Measurements from ENCODE around the gene ZNF783. TPM values are rescaled to one million over a fixed set of nuclear protein-coding genes. Genes with fewer than 3 reads are reported as not detected.
A peak's percentile ranks its signal among the peaks of the same experiment; 100 is the strongest.

Gene ZNF783
- total and polyA plus RNA-seq, 2 donors (not counting 1 experiment from before 2014, with no cell fraction given) = 3.3 to 11.4 TPM

DNA sequence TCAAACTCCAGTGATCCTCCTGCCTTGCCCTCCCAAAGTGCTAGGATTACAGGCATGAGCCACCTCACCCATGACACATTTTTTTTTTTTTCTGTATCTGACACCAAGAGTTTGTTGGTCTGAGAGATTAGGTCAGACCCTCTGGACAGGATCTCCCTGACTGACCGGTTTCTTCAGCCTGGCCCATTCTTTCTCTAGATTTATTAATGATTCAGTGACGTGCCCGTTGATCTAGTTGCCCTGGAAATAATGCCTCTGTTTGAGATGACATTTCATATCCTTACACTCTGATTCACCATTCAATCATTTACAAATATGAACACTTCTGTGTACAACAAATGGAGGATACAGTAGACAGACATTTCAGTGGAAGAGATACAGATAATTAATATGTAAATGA, 23.9 kb upstream of the ZNF783 start:
- peaks cover 20% of the 10 kb centered on the region for H3K79me2 ChIP-seq (ENCODE audit: control insufficient read depth, insufficient read depth, low read length)
- H4K20me1 ChIP-seq (ENCODE audit: control insufficient read depth, extremely low read depth, insufficient read depth, low read length) = no peaks in the 10 kb centered on the region
- peaks cover 10% of the 10 kb centered on the region for H3K4me1 ChIP-seq (ENCODE audit: control insufficient read depth, extremely low read depth, insufficient read depth, low read length)
- H3K9me3 ChIP-seq (ENCODE audit: control insufficient read depth, insufficient read depth, low read depth, low read length) = no peaks in the 10 kb centered on the region
- H3K27ac ChIP-seq (ENCODE audit: insufficient read depth, low read length) = no peak overlapping the region
- H3K36me3 ChIP-seq (ENCODE audit: control insufficient read depth, insufficient read depth, low read length) = no peaks in the 10 kb centered on the region
- H3K4me2 ChIP-seq (ENCODE audit: extremely low read depth, insufficient read depth, low read length) = no peak overlapping the region
- H2AFZ ChIP-seq (ENCODE audit: low read length) = no peak overlapping the region
- H3K4me3 ChIP-seq (replicated peaks in 1 of 4; ENCODE audit: control extremely low read depth in 1 of 4, insufficient read depth in 1 of 4, low read depth in 3 of 4, low read length in 4 of 4) = no peak overlapping the region
- no peak for DNase-seq (ENCODE audit: low read depth in 2 of 2)
- no peak for TF ChIP-seq EZH2 (IDR thresholded peaks at IDR 0.05; ENCODE audit: low read length, missing control alignments)
- TF ChIP-seq, protein P1, sequence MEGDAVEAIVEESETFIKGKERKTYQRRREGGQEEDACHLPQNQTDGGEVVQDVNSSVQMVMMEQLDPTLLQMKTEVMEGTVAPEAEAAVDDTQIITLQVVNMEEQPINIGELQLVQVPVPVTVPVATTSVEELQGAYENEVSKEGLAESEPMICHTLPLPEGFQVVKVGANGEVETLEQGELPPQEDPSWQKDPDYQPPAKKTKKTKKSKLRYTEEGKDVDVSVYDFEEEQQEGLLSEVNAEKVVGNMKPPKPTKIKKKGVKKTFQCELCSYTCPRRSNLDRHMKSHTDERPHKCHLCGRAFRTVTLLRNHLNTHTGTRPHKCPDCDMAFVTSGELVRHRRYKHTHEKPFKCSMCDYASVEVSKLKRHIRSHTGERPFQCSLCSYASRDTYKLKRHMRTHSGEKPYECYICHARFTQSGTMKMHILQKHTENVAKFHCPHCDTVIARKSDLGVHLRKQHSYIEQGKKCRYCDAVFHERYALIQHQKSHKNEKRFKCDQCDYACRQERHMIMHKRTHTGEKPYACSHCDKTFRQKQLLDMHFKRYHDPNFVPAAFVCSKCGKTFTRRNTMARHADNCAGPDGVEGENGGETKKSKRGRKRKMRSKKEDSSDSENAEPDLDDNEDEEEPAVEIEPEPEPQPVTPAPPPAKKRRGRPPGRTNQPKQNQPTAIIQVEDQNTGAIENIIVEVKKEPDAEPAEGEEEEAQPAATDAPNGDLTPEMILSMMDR (conservative IDR thresholded peaks at IDR 0.05 in 1 of 2, IDR thresholded peaks at IDR 0.05 in 1 of 2; ENCODE audit: low read depth in 1 of 2, low read length in 2 of 2) = no peak
- no peaks in the 10 kb centered on the region for H3K27me3 ChIP-seq (ENCODE audit: control insufficient read depth, insufficient read depth, low read length)
- no peak overlapping the region for H3K9ac ChIP-seq (ENCODE audit: insufficient read depth, low read length)

DNA sequence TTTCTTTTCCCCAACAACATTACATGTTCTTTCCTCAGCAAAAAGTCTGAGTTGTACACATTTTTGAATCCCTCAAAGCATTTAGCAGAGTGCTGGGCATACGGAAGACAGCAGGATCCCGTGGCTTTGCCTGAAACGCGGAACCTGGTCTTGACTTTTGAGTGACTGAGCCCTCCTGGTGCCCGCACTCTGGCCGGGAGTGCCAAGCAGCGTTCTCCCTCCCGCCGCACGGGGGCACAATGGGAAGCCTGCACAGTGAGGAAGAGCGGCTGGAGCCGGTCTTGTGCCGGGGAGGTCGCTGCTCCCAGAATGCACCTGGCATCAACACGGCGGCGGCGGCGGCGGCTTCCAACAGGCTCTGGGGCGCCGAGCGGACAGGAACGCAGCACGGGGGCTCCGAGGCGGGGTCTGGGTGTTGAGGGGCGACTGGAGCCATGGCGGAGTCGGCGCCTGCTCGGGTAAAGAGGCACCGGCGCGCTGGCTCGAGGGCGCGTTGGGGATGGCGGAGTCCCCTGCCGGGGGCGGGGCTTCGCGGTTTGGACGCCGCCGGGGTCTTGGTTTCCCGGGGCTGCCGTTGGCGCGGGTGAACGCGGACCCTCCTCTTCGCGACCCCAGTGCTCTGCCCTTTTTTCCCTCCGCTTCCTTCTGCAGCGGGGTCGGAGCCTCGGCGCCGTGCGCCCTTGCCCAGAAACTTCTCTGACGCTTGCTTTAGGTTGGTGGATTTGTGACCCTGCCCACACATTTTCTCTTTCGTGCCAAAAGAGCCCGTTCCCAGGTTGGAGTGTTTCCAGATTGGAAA, 22.5 kb upstream of the ZNF783 start, which contains the start of gene ZNF212:
TSS of gene ZNF212 (plus strand) at position 307 of the 799 bp plus-strand sequence. CDS start at position 435, 128 bp downstream.
- H3K27me3 ChIP-seq (ENCODE audit: control insufficient read depth, insufficient read depth, low read length) = no peaks in the 10 kb centered on the region
- peak; percentile 83 to 84 for DNase-seq (ENCODE audit: low read depth in 2 of 2)

DNA sequence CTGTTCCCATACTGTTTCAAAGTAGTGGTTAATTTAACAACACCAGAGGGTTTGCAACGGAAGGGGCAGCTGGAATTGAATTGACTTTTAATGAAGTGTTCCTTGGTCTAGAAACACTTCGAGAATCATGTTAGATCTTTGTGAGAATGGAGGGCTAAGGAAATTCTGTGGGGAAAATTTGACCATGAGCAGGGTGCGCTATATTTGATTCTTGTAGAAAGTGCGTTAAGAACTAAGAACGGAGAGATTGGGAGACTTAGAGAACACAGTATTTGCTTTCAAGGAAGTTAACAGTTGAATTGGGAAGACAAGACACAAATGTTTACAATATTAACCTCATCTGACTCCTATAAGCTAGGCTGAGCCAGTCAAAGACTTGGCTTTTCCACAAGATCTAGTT, 21.4 kb upstream of the ZNF783 start:
- Histone ChIP-seq H3K9me3 (ENCODE audit: control insufficient read depth, insufficient read depth, low read depth, low read length) (no peaks in the 10 kb centered on the region), H3K27me3 (ENCODE audit: control insufficient read depth, insufficient read depth, low read length) (no peaks in the 10 kb centered on the region), H3K36me3 (ENCODE audit: control insufficient read depth, insufficient read depth, low read length) (no peaks in the 10 kb centered on the region), H3K79me2 (ENCODE audit: control insufficient read depth, insufficient read depth, low read length) (peaks cover 24% of the 10 kb centered on the region), H3K9ac (ENCODE audit: insufficient read depth, low read length) (no peak overlapping the region), H3K27ac (ENCODE audit: insufficient read depth, low read length) (no peak overlapping the region), H4K20me1 (ENCODE audit: control insufficient read depth, extremely low read depth, insufficient read depth, low read length) (no peaks in the 10 kb centered on the region), H3K4me3 (replicated peaks in 1 of 4; ENCODE audit: control extremely low read depth in 1 of 4, insufficient read depth in 1 of 4, low read depth in 3 of 4, low read length in 4 of 4) (peak overlapping the region; percentile 93 to 98 (median 96)), H3K4me1 (ENCODE audit: control insufficient read depth, extremely low read depth, insufficient read depth, low read length) (peaks cover 15% of the 10 kb centered on the region), H2AFZ (ENCODE audit: low read length) (no peak overlapping the region), H3K4me2 (ENCODE audit: extremely low read depth, insufficient read depth, low read length) (peak overlapping the region; percentile 93)
- no peak for DNase-seq (ENCODE audit: low read depth in 2 of 2)
- TF ChIP-seq EZH2 (IDR thresholded peaks at IDR 0.05; ENCODE audit: low read length, missing control alignments) = no peak
- TF ChIP-seq, protein P1 (conservative IDR thresholded peaks at IDR 0.05 in 1 of 2, IDR thresholded peaks at IDR 0.05 in 1 of 2; ENCODE audit: low read depth in 1 of 2, low read length in 2 of 2) = no peak

More for the DNA sequence above, 22.5 kb upstream of the ZNF783 start, which contains the start of gene ZNF212:
- no peaks in the 10 kb centered on the region for H3K36me3 ChIP-seq (ENCODE audit: control insufficient read depth, insufficient read depth, low read length)
- peak within 1 kb of the TSS; percentile 75 for H3K27ac ChIP-seq (ENCODE audit: insufficient read depth, low read length)
- peak within 1 kb of the TSS; percentile 93 for H3K4me2 ChIP-seq (ENCODE audit: extremely low read depth, insufficient read depth, low read length)
- H4K20me1 ChIP-seq (ENCODE audit: control insufficient read depth, extremely low read depth, insufficient read depth, low read length) = no peaks in the 10 kb centered on the region
- peak within 1 kb of the TSS; percentile 87 for H3K9ac ChIP-seq (ENCODE audit: insufficient read depth, low read length)
- TF ChIP-seq, protein P1 (conservative IDR thresholded peaks at IDR 0.05 in 1 of 2, IDR thresholded peaks at IDR 0.05 in 1 of 2; ENCODE audit: low read depth in 1 of 2, low read length in 2 of 2) = peak; percentile 66 to 77
- no peak for TF ChIP-seq EZH2 (IDR thresholded peaks at IDR 0.05; ENCODE audit: low read length, missing control alignments)
- H3K79me2 ChIP-seq (ENCODE audit: control insufficient read depth, insufficient read depth, low read length) = peaks cover 20% of the 10 kb centered on the region
- peak within 1 kb of the TSS; percentile 93 to 98 (median 96) for H3K4me3 ChIP-seq (replicated peaks in 1 of 4; ENCODE audit: control extremely low read depth in 1 of 4, insufficient read depth in 1 of 4, low read depth in 3 of 4, low read length in 4 of 4)
- H2AFZ ChIP-seq (ENCODE audit: low read length) = peak within 1 kb of the TSS; percentile 96
- peaks cover 8% of the 10 kb centered on the region for H3K4me1 ChIP-seq (ENCODE audit: control insufficient read depth, extremely low read depth, insufficient read depth, low read length)
- no peaks in the 10 kb centered on the region for H3K9me3 ChIP-seq (ENCODE audit: control insufficient read depth, insufficient read depth, low read depth, low read length)
